ENCODE data around the gene DEFB132.
"Not testable (repeated sequence)": the region's sequence is repeated elsewhere in the genome, so short reads cannot be mapped to it uniquely, and the experiment has no call there.

Gene DEFB132, protein sequence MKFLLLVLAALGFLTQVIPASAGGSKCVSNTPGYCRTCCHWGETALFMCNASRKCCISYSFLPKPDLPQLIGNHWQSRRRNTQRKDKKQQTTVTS

DNA sequence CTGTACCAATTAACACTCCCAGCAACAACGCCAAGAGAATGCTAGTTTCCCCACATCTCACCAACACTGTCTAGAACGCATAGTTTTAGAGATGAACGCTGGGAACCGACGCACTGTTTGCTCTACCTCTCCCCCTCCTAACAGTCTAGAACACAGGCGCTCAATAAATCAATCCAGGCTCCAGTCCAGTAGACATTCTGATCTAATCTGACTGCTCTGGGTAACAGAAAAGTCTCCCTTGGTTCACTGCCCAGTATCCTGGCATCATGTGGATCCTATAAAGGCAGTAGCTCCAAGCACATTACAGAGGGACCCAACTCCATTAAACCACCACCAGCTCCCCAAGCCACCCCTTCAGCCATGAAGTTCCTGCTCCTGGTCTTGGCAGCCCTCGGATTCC is at the start of gene DEFB132:
TSS of gene DEFB132 (plus strand) at position 306 of the 400 bp plus-strand sequence. CDS start at position 361, 55 bp downstream.
- DNase-seq (ENCODE audit: low read depth): no peak

DNA sequence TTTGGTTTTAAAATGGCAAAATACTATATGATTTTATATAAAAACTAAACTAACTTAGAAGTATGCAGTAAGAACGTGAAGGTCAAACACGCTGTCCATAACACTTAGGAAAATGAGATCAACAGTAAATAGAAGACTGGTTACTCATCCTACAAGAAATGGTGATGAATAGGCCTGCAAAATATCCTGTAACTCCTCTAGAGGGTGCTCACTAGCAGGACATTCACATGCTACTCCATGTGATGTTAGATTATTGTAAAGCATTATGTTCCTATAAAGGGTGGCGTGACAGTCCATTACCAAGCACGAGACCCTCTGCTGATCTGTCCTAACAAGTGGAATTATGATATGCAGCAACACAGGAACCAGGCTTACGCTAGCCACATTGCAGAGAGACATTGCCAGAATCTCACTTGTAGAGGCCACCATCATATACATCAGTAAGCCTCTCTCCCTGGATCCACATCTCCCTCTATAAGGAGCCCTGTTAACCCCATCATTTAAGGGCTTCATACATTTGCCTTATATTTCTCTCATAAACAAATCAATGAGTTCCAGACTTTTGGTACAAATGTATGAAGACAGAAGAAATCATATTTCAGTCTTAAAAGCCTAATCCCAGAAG is 48.5 kb upstream of the DEFB132 start:
- DNase-seq (ENCODE audit: low read depth): no peak

DNA sequence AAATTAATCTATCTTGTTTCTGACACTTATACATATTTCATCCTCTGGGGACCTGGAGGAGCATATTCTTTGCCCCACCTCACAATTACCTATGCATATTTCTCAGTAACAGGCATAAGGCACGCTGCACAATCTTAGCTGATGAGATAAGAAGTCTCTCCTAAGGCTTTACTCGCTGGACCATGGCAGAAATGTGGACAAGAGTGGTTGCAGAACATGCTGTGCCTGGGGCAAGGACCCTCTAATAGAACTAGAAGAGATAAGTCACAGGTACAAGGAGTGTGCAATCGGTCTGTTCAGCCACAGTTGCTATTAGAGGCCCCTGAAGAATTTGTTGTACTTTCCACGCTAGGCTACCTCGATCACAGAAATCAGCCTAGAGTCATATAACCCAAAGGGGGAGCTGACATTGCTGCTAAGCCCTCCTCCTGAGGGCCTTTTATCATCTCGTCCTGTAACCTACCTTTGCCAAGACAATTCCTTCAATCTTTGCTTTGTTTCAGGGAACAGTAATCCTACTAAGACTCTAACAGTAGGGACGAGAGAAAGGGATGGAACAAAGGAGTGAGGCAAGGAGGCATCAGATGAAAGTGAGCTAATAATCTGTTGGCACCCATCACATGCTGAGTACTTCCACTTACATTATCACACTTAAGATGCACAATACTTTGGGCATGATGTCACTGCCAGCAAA is 46.6 kb upstream of the DEFB132 start:
- DNase-seq (ENCODE audit: low read depth): no peak

DNA sequence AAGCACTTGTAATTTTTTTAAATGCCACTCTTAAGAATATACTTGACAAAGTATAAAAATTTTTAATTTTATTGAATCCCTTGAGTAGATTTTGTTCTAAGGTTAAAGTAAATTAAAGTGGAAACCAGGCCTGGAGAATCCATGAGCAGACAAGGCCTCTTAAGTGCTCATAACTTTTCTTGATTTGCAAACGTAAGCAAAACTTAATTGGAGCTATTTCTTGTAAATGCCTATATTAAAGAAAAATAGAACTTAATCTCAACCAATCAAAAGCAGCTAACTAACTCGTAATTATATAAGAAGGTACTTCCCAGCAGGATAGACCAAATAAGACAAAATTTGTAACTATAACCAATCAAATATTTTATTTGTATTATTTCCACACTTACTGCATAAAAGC is 43.1 kb upstream of the DEFB132 start:
- no peak for DNase-seq (ENCODE audit: low read depth)

DNA sequence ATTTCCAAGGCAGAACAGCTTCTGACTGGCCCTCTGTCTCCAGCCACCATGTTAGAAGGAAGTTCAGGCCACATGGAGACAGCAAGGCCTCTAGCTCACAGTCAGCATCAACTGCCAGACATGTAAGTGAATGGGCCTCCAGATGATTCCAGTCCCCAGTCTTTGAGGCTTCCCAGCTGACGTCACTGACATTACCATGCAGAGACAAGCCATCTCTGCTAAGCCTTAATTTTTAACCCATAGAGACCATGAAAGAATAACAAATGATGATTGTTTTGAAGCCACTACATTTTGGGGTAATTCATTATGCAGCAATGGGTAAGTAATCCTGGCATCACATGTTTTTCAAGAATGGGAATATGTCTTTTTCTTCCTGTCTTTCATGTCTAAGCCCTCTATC is 41.7 kb upstream of the DEFB132 start:
- DNase-seq (ENCODE audit: low read depth): no peak

DNA sequence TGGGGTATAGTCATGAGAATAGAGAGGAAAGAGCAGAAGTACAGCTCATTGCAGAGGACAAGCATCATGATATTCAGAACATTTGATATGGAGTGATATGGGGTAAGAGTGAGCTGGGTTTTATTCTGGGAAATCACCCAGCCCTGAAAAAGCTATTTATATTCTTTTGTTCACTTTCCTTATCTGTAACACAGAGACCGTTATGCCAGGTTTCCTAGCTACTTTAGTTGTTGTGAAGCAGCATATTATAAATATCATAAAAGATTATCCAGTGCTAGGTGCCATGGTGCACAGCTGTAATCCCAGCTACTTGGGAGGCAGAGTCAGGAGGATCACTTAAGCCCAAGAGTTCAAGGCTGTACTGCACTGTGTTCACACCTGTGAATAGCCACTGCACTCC is 40.3 kb upstream of the DEFB132 start:
- DNase-seq (ENCODE audit: low read depth): no peak

DNA sequence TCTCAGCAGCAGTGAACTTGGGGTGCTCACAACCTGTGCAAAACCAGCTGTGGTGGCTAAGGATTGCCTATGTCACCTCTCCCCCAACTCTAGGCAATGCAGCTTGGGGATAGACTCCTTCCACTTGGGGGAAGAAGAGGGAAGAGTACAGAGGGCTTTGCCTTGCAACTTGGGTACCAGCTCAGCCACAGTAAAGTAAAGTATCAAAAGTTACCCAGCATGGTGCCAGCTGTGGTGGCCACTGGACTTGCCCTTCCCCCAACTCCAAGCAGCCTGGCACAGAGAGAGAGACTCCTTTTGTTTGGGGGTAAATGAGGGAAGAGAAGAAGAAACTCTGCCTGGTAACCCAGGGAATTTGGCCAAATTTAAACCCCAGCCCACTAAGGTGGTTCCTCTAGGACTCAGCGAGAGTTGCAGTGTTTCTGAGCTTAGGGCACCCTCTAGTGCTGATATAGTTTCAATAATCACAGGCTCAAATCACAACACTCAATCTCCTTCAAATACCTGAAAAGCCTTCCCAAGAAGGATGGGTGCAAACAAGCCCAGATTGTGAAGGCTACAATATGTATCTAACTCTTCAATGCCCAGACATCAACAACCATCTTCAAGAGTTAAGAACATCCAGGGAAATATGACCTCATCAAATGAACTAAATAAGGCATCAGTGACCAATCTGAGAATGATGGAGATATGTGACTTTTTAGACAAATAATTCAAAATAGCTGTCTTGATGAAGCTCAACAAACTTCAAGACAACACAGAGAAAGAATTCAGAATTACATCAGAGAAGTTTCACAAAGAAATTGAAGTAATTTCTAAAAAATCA is 38.0 kb upstream of the DEFB132 start:
- DNase-seq (ENCODE audit: low read depth): no peak

DNA sequence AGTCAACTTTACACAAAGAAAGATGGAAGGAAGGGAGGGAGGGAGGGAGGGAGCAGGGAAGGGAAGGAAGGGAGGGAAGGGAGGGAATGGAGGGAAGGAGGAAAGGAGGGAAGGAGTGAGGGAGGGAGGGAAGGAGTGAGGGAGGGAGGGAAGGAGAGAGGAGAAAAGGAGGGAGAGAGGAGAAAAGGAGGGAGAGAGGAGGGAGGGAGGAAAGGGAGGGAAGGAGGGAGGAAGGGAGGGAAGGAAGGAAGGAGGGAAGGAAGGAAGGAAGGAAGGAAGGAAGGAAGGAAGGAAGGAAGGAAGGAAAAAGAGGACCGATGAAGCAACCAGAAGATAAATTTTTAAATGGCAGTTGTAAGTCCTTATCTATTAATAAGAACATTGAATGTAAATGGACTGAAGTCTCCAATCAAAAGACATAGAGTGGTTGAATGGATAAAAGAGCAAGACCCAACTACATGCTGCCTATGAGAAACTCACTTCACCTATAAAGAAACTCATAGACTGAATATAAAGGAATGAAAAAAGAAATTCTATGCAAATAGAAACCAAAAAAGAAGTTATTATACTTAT is 36.2 kb upstream of the DEFB132 start:
- DNase-seq (ENCODE audit: low read depth): no peak

DNA sequence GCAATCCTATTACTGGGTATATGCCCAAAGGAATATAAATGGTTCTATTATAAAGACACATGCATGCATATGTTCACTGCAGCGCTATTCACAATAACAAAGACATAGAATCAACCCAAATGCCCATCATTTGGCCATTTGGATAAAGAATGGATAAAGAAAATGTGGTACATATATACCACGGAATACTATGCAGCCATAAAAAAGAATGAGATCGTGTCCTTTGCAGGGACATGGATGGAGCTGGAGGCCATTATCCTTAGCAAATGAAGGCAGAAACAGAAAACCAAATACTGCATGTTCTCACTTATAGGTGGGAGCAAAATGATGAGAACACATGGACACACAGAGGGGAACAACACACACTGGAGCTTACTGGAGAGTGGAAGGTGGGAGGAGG is 31.6 kb upstream of the DEFB132 start:
- DNase-seq (ENCODE audit: low read depth): not testable (repeated sequence)

DNA sequence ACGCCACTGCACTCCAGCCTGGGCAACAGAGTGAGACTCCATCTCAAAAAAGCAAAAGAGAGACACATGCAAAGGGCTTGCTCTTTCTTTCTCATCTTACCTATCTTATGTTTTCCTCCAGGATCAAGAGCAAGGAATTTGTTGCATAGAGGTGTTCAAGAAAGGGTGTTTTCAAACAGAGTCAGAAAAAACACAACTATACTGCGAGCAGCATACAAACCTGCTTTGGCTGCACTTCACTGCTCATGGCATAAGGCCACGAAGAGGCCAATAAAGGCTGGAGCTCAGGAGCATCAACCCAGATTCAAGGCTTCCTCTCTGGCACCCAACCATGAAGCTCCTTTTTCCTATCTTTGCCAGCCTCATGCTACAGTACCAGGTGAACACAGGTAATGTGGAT is 30.6 kb upstream of the DEFB132 start, which contains the start of gene DEFB129:
TSS of gene DEFB129 (plus strand) at position 301 of the 400 bp plus-strand sequence. CDS start at position 332, 31 bp downstream.
- DNase-seq (ENCODE audit: low read depth): no peak

DNA sequence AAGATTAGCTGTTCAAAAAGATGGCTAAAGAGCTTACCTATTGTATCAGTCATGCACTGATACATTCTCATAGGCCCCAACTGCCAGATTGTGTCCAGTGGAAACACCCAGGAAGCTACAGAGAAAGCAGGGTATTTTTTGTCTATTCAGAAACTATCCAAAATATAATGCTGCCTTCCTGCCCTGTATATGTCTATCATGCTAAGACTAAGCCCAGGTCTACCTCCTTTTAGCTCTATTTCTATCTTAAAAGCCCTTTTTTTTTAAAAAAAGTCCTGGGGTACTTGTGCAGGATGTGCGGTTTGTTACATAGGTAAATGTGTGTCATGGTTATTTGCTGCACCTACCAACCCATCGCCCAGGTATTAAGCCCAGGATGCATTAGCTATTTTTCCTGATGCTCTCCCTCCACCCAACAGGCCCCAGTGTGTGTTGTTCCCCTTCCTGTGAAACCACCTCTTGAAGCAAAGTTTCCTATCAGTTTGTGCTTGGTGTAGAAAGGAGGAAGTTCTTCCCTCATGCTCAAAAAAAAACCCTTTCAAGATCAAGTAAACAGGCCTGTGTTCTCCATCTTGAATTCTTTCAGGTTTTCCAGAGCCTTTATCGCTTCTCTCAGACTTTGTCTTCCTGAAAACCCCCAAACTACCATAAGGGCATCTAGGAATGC is 30.0 kb upstream of the DEFB132 start:
- DNase-seq (ENCODE audit: low read depth): no peak

DNA sequence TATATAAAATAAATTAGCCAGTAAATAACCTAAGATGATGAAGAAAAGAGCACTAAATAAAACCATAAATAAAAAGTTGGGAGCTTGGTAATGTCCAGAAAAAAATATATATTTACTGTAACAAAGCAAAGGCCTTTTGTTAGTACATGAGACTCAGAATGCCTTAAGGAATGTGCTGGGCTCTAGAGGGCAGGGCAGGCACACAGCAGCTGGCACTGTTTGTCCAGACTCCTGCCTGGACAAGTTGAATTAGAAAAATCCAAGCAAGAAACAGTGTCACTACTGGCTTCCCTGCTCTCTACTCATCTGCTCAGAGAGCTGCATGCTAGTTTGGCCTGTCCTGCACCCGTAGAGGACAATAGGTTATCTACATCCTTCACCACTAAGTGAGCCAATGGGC is 21.6 kb upstream of the DEFB132 start:
- no peak for DNase-seq (ENCODE audit: low read depth)

DNA sequence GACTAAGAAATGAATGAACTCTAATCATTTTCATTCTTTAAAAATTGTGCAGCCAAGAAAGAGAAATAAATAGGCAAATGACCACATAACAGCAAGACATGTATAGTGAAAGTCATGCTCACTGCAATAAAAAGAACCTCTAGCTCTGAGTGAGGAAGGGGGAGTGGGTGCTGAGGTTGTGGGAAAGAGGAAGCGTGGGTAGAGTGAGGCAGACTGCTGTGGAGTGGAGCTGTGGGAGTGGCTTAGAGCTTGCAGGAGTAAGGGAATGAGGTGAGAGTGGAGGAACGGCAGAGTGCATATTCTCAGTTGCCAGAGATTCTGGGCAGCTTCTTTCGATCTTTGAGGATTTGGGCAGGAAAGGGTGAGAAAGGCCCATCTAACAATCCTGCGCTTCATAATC is 20.0 kb upstream of the DEFB132 start:
- no peak for DNase-seq (ENCODE audit: low read depth)

DNA sequence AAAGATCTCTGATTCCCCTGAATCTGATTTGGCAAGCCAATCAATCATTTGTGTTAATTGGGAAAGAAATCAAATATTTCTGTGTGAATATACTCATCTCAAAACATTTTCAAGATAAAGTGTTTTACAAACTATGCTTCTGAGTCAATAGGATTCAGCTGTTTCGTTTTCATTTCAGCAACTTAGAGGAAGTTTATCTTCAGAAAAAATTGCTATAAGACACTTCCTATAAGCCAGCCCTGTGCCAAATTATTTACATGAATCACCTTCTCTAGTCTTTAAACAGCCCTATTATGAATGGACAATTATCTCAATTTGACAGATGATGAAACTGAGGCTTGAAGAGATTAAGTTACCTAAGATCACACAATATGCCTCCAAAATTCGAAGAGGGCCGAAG is 19.6 kb upstream of the DEFB132 start:
- no peak for DNase-seq (ENCODE audit: low read depth)

DNA sequence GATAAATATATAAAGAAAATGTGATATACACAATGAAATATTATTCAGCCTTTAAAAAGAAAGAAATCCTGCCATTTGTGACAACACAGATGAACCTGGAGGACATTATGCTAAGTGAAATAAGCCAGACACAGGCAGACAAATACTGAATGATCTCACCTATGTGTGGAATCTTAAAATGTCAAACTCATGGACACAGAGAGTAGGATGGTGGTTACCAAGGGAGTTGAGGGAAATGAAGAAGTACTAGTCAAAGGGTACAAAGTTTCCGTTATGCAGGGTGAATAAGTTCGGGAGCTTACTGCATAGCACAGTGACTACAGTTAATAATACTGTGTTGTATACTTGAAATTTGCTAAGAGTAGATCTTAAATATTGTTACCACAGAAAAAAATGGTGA is 14.6 kb upstream of the DEFB132 start:
- DNase-seq (ENCODE audit: low read depth): no peak

DNA sequence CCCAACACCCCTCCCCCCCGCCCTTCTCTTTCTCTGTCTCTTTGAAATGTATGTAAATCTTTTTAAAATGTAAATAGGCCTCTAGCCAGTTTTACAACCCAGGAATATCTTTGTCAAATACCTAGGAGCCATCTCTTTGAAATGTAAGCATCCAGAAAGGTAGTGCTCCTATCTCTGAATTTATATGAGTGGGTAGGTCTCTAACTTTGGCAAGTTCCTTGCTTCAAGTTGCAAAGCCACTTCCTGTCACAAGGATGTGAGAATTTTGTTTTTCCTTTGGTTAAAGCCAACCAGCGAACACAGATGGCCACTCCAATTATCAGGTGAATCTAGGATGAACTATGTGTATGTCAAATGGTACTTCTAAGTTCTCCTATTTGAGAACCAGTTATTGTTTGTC is 6.2 kb upstream of the DEFB132 start:
- no peak for DNase-seq (ENCODE audit: low read depth)

DNA sequence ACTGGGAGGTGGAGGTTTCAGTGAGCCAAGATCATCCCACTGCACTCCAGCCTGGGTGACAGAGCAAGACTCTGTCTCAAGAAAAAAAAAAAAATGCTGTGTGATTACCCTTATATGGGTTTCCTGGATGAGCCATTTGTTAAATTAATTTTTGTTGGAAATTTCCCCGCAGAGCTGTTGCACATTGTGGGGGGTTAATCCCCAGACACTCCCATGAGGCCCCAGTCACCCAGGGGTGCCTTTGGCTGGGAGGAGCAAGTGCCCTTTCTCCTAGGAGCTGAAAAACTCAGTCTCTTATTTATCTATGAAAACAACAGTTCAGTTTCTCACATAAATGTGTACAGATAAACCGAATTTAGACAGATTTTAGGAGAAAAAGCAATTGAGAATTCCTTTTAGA is 4.7 kb upstream of the DEFB132 start:
- DNase-seq (ENCODE audit: low read depth): no peak

DNA sequence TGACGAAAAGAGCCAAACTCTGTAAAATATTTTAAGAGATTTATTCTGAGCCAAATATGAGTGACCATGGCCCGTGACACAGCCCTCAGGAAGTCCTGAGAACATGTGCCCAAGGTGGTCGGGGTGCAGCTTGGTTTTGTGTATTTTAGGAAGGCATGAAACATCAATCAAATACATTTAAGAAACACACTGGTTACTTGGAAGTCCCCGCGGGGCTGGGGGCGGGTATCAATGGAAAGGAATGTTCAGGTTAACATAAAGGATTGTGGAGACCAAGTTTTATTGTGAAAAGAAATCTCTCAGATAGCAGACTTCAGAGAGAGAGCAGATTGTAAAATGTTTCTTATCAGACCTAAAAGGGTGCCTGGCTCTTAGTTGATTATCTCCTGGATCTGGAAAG is 4.1 kb upstream of the DEFB132 start:
- not testable (repeated sequence) for DNase-seq (ENCODE audit: low read depth)

DNA sequence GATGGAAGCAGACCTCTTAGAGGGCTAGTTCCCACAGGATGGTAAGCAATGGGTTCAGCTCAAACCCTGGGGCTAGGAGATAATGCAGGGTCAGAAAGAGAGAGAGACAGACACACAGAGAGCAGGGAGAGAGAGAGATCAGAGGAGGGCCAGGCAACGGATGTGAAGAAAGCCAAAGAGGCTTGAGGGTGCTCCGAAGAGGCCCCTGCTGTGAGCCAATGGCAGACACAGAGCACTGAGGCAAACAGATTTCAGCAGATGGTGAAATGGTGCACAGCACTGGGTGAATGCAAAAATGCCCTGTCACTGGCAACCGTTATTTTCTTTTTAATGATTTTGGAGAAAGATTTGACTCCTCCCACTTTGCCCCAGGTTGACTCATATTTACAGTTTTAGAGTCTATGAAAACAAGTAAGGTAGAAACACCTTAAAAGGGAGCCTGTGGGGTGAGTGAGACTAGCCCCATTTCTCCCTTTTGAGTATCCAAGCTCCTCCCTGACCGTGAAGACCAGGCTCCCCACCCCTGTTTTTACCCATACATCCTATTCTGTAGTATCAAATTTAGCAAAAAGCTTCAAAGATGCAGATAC is 840 bp downstream of the DEFB132 start:
- no peak for DNase-seq (ENCODE audit: low read depth)

DNA sequence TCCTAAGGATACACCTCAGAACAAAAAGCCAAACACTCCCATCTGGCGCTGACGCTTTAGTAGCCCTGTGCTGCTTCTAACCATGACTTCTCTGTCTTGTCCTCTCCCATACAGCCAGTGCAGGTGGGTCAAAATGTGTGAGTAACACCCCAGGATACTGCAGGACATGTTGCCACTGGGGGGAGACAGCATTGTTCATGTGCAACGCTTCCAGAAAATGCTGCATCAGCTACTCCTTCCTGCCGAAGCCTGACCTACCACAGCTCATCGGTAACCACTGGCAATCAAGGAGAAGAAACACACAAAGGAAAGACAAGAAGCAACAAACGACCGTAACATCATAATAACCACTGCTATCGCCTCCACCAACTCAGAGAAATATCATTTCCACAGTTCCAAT is 1.4 kb downstream of the DEFB132 start:
- no peak for DNase-seq (ENCODE audit: low read depth)

DNA sequence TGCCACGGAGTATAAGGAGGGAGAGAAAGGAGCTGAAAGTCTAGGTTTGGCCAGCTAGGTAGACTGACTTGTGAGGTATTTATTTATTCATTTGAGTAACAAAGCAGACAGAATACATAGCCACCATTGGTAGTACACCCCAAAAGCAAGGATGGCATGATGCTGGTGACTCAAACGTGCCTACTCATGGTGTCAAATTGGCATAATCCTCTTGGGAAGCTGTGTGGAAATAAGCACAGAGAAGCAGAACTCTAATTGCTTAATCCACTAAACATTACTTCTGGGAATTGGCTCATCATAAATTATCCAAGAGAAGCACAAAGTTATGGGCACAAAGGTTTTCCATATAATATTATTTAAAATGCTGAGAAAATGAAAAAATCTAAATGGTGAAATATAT is 2.5 kb downstream of the DEFB132 start:
- DNase-seq (ENCODE audit: low read depth): no peak

DNA sequence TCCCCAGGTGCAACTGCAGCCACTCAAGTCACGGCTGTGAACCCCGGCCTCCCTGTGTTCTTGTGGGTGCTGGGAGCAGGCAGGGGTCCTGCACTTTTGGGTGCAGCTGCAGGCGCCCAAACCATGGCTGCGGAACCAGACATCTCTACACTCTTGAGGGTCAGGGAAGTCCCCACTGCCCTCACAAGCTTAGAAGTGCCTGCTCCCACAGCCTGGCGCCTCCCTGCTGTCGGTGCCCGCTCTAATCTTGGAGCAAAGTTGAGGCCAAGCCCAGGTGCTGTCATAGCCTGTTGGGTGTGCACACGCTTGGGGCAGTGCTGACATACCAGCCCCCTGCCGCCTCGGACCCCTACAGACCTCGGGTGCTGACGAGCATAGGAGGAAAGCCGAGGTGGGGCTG is 6.2 kb downstream of the DEFB132 start:
- DNase-seq (ENCODE audit: low read depth): no peak

Data from activated gamma-delta T cell treated with anti-CD3 and anti-CD28 coated beads, Interleukin-2, amount 50 U/mL, for 16 hours (primary cell).